ENCODE data around the gene NOS1.

DNA sequence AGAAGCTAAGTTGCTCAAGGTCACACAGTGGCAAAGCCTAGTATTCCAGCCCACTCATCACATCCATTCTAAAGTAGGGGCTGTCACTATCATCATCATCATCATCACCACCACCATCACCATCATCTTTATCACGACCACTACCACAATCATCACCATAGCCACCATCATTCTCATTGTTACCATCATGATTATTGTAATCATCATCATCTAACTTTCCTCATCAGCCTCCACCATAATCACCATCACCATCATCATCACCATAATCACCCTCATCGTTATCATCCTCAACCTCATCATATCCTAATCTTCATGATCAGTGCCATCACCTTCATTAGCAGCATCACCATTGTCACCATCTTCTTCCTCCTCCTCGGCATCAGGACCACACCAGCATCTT is 48.7 kb downstream of the NOS1 start:
- no peak for TF ChIP-seq POLR2A (IDR thresholded peaks at IDR 0.05; ENCODE audit: low read length)
- no peak for TF ChIP-seq GATA1 (IDR thresholded peaks at IDR 0.05; ENCODE audit: low read depth, low read length)

All from erythroblast (primary cell).